ENCODE data around the gene SNX8.
"Not testable (repeated sequence)": the region's sequence is repeated elsewhere in the genome, so short reads cannot be mapped to it uniquely, and the experiment has no call there.

Gene SNX8

GRCh38 chr7:2314209-2314955 is at the start of gene SNX8:
TSS of gene SNX8 (minus strand) at chr7:2314441. CDS start at chr7:2314421, 20 bp downstream.
- peak; percentile 70 to 72 for DNase-seq

GRCh38 chr7:2362385-2363088 is 48.3 kb upstream of the SNX8 start:
- DNase-seq: no peak

- no peak for DNase-seq
Measured at GRCh38 chr7:2360796-2361195, 46.6 kb upstream of the SNX8 start.

GRCh38 chr7:2359610-2360009 is 45.4 kb upstream of the SNX8 start:
- DNase-seq: no peak

GRCh38 chr7:2358968-2359527 is 44.8 kb upstream of the SNX8 start:
- no peak for DNase-seq

- DNase-seq: no peak
Measured at GRCh38 chr7:2357571-2357970, 43.3 kb upstream of the SNX8 start.

GRCh38 chr7:2357165-2357564 is 42.9 kb upstream of the SNX8 start:
- no peak for DNase-seq

- no peak for DNase-seq
Measured at GRCh38 chr7:2355705-2356008, 41.4 kb upstream of the SNX8 start.

GRCh38 chr7:2354939-2355704 is 40.9 kb upstream of the SNX8 start:
- DNase-seq: no peak

GRCh38 chr7:2354186-2354938 is 40.1 kb upstream of the SNX8 start, which contains the start of gene EIF3B:
TSS of gene EIF3B (plus strand) at chr7:2354827. CDS start at chr7:2354922, 95 bp downstream.
- DNase-seq: peak; percentile 84 to 87

- peak in 1 of 2 experiments; percentile 76 for DNase-seq
Measured at GRCh38 chr7:2353936-2354185, 39.6 kb upstream of the SNX8 start.

GRCh38 chr7:2353113-2353935 is 39.1 kb upstream of the SNX8 start:
- DNase-seq: no peak

GRCh38 chr7:2350861-2351260 is 36.6 kb upstream of the SNX8 start:
- DNase-seq: no peak

GRCh38 chr7:2350055-2350454 is 35.8 kb upstream of the SNX8 start:
- DNase-seq: no peak

GRCh38 chr7:2347351-2348063 is 33.3 kb upstream of the SNX8 start:
- DNase-seq: not testable (repeated sequence)

GRCh38 chr7:2336626-2337299 is 22.5 kb upstream of the SNX8 start:
- no peak for DNase-seq

- not testable (repeated sequence) for DNase-seq
Measured at GRCh38 chr7:2332606-2333231, 18.5 kb upstream of the SNX8 start.

GRCh38 chr7:2331707-2332106 is 17.5 kb upstream of the SNX8 start:
- DNase-seq: no peak

- no peak for DNase-seq
Measured at GRCh38 chr7:2330493-2330892, 16.3 kb upstream of the SNX8 start.

GRCh38 chr7:2326951-2327350 is 12.7 kb upstream of the SNX8 start:
- DNase-seq: no peak
